GM21367 (cell line): Measurements from ENCODE around the gene TRIAP1.

ENCODE experiments used
- ATAC-seq: cut with Tn5 transposase; IDR thresholded peaks from one replicate; pipeline ENCODE4 v1.9.1; 2021; ENCODE audit not compliant: unreplicated experiment

The TRIAP1 gene

GRCh38 chr12:120432772-120433525 is 13.2 kb downstream of the TRIAP1 start:
- no peak for ATAC-seq

- no peak for ATAC-seq
Observed at GRCh38 chr12:120429368-120429767, 16.8 kb downstream of the TRIAP1 start.

- no peak for ATAC-seq
Observed at GRCh38 chr12:120428597-120429229, 17.5 kb downstream of the TRIAP1 start.

- no peak for ATAC-seq
Observed at GRCh38 chr12:120425797-120426196, 20.4 kb downstream of the TRIAP1 start.

GRCh38 chr12:120422892-120423456 is 23.2 kb downstream of the TRIAP1 start:
- ATAC-seq, result no peak

GRCh38 chr12:120421701-120422100 is 24.5 kb downstream of the TRIAP1 start:
- ATAC-seq, result no peak

- no peak for ATAC-seq
Observed at GRCh38 chr12:120417917-120418580, 28.1 kb downstream of the TRIAP1 start.

GRCh38 chr12:120416490-120417216 is 29.5 kb downstream of the TRIAP1 start:
- ATAC-seq, result no peak

GRCh38 chr12:120413901-120414695 is 32.1 kb downstream of the TRIAP1 start:
- ATAC-seq, result no peak

- no peak for ATAC-seq
Observed at GRCh38 chr12:120412421-120412820, 33.8 kb downstream of the TRIAP1 start.

GRCh38 chr12:120408771-120409170 is 37.4 kb downstream of the TRIAP1 start:
- ATAC-seq, result no peak

- ATAC-seq, result no peak
Observed at GRCh38 chr12:120406553-120406952, 39.6 kb downstream of the TRIAP1 start.

- no peak for ATAC-seq
Observed at GRCh38 chr12:120406069-120406468, 40.1 kb downstream of the TRIAP1 start.

- ATAC-seq, result no peak
Observed at GRCh38 chr12:120404271-120404670, 41.9 kb downstream of the TRIAP1 start.

GRCh38 chr12:120403869-120404268 is 42.3 kb downstream of the TRIAP1 start:
- ATAC-seq, result no peak

- ATAC-seq, result no peak
Observed at GRCh38 chr12:120402217-120402616, 44.0 kb downstream of the TRIAP1 start.

- no peak for ATAC-seq
Observed at GRCh38 chr12:120399531-120399930, 46.7 kb downstream of the TRIAP1 start.

GRCh38 chr12:120397824-120398540 is 48.2 kb downstream of the TRIAP1 start:
- no peak for ATAC-seq

- ATAC-seq, result no peak
Observed at GRCh38 chr12:120394483-120395367, 51.5 kb downstream of the TRIAP1 start.
